Esophagus (tissue), 2 donors: ENCODE results near the gene EHD3. TPM values are rescaled to one million over a fixed set of nuclear protein-coding genes. Genes with fewer than 3 reads are reported as not detected.
A peak's percentile ranks its signal among the peaks of the same experiment; 100 is the strongest.

ENCODE experiments used
- H3K27ac ChIP-seq, 2 donors: one replicate each; pipeline ENCODE4 v1.5.1; 2013; ENCODE audit warnings: low read depth in 2 of 2, mild to moderate bottlenecking in 2 of 2, inconsistent platforms in 1 of 2, low read length in 1 of 2, moderate library complexity in 1 of 2
- H3K27me3 ChIP-seq, 2 donors: one replicate each; pipeline ENCODE4 v1.6.1; 2013; ENCODE audit warnings: low read length in 2 of 2, control low read depth in 1 of 2, mild to moderate bottlenecking in 1 of 2; ENCODE audit not compliant: insufficient read depth in 2 of 2, control insufficient read depth in 1 of 2
- H3K36me3 ChIP-seq, 2 donors: one replicate each; pipeline ENCODE4 v1.6.1; 2013; ENCODE audit warnings: low read length in 1 of 2; ENCODE audit not compliant: control insufficient read depth in 2 of 2, insufficient read depth in 2 of 2
- H3K4me1 ChIP-seq, 2 donors: one replicate each; pipeline ENCODE4 v1.6.1; 2013; ENCODE audit warnings: low read length in 1 of 2; ENCODE audit not compliant: control insufficient read depth in 2 of 2, insufficient read depth in 2 of 2
- H3K4me3 ChIP-seq, 2 donors: one replicate each; pipeline ENCODE4 v1.5.1; 2013; ENCODE audit warnings: low read length in 2 of 2, mild to moderate bottlenecking in 2 of 2, low read depth in 1 of 2, moderate library complexity in 1 of 2
- H3K9me3 ChIP-seq, 2 donors: one replicate each; pipeline ENCODE4 v1.6.1; 2013; ENCODE audit warnings: mild to moderate bottlenecking in 2 of 2, low read depth in 1 of 2, low read length in 1 of 2, moderate library complexity in 1 of 2; ENCODE audit not compliant: control insufficient read depth in 2 of 2, insufficient read depth in 1 of 2
- WGBS, 2 donors: extraction: QIAGEN DNeasy Blood & Tissue Kit; methylation state at CpG; one replicate each; pipeline ENCODE4 v1.1.7; 2013; 5-methylcytosine and 5-hydroxymethylcytosine counted together
- polyA plus RNA-seq, 2 donors: library from polyadenylated mRNA; stranded (reverse); fragments of 200-250 nt; gene quantifications; one replicate each; pipeline ENCODE4 v1.2.3, GENCODE V29; 2013
- donor health status: healthy with polysubstance abuse.
- donor health status: Bipolar disorder and iron deficiency.

The EHD3 gene
- polyA plus RNA-seq, 2 donors, result 24.1 to 27.4 TPM

DNA sequence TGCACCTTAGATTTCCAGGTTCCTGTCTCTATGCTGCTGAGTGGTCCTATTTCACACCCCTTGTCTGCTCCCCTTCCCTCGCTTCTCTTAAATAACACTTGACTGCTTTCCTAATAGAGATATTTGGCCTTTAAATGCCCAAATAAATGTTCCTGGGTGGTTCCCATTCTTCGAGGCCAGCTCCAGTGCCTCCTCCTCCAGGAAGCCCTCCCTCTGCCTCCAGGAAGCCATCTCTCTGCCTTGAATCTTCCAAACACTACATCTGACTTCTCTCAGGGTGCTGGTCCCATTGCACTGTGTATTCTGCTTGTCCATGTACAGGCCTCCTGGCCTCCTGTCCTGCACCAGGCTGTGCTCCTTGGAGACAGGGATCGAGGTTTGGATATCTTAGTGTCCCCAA lies 14.2 kb downstream of the EHD3 start:
- WGBS, 2 donors, result 89 to 92% methylated on average over 3 of the region's 3 CpGs

DNA sequence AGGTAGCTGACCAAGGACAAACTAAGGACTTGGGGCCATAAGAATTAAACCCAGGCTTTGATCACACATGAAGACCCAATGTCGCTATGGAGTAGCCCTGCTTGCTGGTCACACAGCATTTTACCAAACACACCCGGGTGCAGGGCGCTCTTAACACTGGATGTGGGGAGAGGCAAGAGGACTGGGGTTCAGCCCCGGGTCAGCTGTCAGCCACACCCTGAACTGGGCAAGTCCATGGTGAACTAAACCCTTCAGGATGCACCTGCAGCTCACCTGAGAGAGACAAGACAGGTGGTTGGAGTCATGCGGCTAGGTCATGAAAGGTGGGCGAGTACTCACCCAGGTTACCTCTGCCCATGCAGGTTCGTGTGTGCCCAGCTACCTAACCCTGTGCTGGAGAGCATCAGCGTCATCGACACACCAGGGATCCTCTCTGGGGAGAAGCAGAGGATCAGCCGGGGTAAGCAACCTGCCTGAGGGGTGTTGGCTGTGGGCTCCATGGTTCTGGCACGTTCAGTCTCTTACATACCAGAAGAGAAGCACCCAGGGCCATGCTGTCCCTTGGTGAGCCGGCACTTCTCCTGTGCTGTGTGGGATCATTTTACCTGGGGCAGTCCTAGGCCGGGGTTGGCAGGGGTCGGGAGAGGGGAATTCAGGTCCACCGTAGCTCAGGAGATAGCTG lies 15.2 kb downstream of the EHD3 start:
- H3K9me3 ChIP-seq, result no peaks in the 10 kb centered on the region
- peak overlapping the region; percentile 7 to 20 for H3K4me3 ChIP-seq
- WGBS, 2 donors, result 68 to 86% methylated on average over 15 of the region's 15 CpGs
- H3K36me3 ChIP-seq, result peaks cover 0 to 17% of the 10 kb centered on the region in 2 donors
- H3K4me1 ChIP-seq, result peaks cover 4 to 16% of the 10 kb centered on the region in 2 donors
- no peaks in the 10 kb centered on the region for H3K27me3 ChIP-seq
- peak overlapping the region in 1 of 2 donors; percentile 62 for H3K27ac ChIP-seq

More for the DNA sequence above, 14.2 kb downstream of the EHD3 start:
- Histone ChIP-seq H3K27me3 (no peaks in the 10 kb centered on the region), H3K27ac (no peak overlapping the region), H3K4me3 (no peak overlapping the region), H3K9me3 (no peaks in the 10 kb centered on the region), H3K36me3 (peaks cover 0 to 19% of the 10 kb centered on the region in 2 donors), H3K4me1 (peaks cover 0 to 10% of the 10 kb centered on the region in 2 donors)

DNA sequence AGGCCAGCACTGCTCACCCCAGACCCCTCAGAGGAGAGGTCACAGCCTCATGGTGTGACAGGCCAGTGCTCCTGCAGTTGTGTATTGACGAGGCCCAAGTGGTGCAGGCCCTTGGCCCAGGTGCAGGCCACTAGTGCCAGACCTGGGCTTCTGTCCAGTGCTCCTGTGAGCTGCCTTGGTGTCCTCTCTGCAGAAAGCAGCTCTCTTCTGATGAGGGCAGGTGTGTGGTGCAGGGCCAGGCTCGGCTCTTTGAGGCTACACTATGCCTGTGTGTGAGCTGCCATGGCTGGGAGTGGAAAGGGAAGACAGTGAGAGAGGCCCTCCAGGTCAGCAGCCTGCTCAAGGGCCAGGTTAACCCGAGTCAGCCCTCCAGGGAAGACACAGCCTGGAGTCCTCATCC lies 17.1 kb downstream of the EHD3 start:
- Histone ChIP-seq H3K4me1 (peaks cover 4 to 22% of the 10 kb centered on the region in 2 donors), H3K27me3 (no peaks in the 10 kb centered on the region), H3K9me3 (no peaks in the 10 kb centered on the region), H3K27ac (peak overlapping the region in 1 of 2 donors; percentile 44), H3K4me3 (no peak overlapping the region), H3K36me3 (peaks cover 0 to 13% of the 10 kb centered on the region in 2 donors)
- WGBS, 2 donors, result 78 to 87% methylated on average over 3 of the region's 3 CpGs

DNA sequence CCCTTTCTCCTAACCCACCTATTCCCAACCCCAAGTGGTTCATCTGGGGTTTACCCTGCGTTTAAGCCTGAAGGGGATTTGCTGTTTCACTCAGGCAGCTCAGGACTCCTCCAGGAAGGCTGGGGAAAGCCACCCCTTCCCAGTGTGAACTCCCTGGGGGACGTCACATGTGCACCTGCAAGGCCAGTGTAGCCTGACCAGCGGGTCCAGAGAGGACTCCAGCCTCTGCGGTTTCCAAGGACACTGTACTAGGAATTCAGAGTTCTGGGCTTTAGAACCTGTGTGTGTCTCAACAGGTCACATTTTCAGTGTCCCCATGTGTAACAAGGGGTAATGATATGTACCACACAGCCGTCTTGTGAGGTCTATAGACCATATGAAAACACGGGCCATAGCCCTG lies 17.9 kb downstream of the EHD3 start:
- H3K27me3 ChIP-seq, result no peaks in the 10 kb centered on the region
- H3K4me3 ChIP-seq, result no peak overlapping the region
- peaks cover 6 to 28% of the 10 kb centered on the region in 2 donors for H3K4me1 ChIP-seq
- peak overlapping the region in 1 of 2 donors; percentile 43 for H3K27ac ChIP-seq
- H3K36me3 ChIP-seq, result peaks cover 0 to 13% of the 10 kb centered on the region in 2 donors
- WGBS, 2 donors, result 84 to 89% methylated on average over 6 of the region's 6 CpGs
- H3K9me3 ChIP-seq, result no peaks in the 10 kb centered on the region

- WGBS, 2 donors, result 49 to 63% methylated on average over 13 of the region's 13 CpGs
- Histone ChIP-seq H3K27me3 (no peaks in the 10 kb centered on the region), H3K4me1 (peaks cover 6 to 38% of the 10 kb centered on the region in 2 donors), H3K4me3 (peak overlapping the region; percentile 12 to 26), H3K27ac (peak overlapping the region; percentile 73 to 85), H3K36me3 (peaks cover 0 to 17% of the 10 kb centered on the region in 2 donors), H3K9me3 (no peaks in the 10 kb centered on the region)
These were observed 19.6 kb downstream of the EHD3 start for GRCh38 chr2:31253356-31254131.

- Histone ChIP-seq H3K4me3 (peak overlapping the region; percentile 12 to 26), H3K27ac (peak overlapping the region; percentile 73 to 91), H3K9me3 (no peaks in the 10 kb centered on the region), H3K4me1 (peaks cover 6 to 33% of the 10 kb centered on the region in 2 donors), H3K36me3 (peaks cover 0 to 13% of the 10 kb centered on the region in 2 donors), H3K27me3 (no peaks in the 10 kb centered on the region)
- 59 to 72% methylated on average over 19 of the region's 19 CpGs for WGBS, 2 donors
These were observed 20.6 kb downstream of the EHD3 start for GRCh38 chr2:31254237-31255203.

DNA sequence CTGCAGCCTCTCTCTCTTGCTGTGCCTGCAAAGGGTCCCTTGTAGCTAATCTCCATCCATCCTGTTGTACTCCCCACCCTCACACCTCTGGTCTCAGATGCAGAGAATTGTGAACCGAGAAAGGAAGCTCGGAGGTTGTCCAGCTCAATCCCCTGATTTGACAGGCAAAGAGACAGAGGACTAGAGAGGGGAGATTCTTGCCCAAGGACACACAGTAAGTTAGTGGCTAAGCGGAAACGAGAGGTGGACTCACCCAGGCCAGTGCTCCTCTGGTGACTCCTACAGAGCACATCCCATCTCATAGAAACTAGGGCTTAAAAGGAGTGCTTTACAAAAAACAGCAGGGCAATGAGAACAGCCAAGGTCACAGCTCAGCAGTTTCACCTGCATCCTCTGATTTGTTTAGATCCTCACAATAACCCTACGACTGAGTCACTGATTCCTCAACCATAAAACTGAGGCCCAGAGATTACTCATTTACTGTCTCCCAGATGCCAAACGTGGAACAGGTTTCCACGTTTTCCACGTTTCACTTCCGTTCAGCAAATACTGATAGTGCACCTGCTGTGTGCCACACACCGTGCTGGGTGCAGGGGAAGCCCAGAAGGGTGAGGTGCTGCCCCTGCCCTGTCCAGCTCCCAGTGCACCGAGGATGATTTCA lies 22.1 kb downstream of the EHD3 start:
- Histone ChIP-seq H3K4me1 (peaks cover 6 to 32% of the 10 kb centered on the region in 2 donors), H3K9me3 (no peaks in the 10 kb centered on the region), H3K27ac (peak overlapping the region; percentile 70 to 91), H3K4me3 (no peak overlapping the region), H3K36me3 (peaks cover 0 to 13% of the 10 kb centered on the region in 2 donors), H3K27me3 (no peaks in the 10 kb centered on the region)
- 61 to 66% methylated on average over 11 of the region's 11 CpGs for WGBS, 2 donors

DNA sequence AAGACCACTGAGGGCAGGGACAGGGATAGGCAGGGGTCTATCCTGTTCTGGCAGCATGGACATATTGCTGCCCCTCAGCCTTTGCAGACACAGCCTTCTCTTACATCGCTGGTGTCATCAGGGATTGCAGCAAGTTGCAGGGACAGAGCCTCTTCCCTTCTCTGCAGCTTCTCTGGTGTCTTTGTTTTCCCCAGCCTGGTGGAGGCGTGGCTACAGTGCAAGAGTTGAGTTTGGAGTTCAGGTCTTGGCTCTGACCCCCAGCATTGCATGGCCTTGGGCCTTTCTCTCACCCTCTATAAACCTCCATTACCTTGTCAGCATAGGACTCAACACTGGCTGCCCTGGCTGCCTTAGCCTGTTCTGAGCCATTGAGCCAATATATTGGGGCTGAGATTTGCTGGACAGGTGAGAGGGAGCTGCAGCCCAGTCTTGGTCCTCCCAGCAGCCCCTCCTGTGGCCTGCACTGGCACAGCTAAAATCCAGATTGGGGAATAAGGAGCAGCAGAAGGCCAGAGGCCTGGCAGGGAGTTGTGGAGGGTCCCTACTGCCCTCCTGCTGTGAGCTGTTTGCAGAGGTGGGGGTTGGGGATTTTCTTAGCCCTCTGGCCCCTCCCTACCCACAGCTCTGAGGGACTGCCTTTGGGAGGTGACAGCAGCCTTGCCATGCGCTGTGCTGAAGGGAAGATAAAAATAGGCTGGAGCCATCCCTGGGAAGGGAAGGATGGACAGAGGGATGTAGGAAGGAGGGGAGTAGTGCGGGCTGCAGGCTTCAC lies 22.8 kb downstream of the EHD3 start:
- H3K27ac ChIP-seq, result peak overlapping the region; percentile 42 to 58
- H3K36me3 ChIP-seq, result peaks cover 0 to 19% of the 10 kb centered on the region in 2 donors
- H3K4me3 ChIP-seq, result no peak overlapping the region
- H3K4me1 ChIP-seq, result peaks cover 6 to 32% of the 10 kb centered on the region in 2 donors
- H3K9me3 ChIP-seq, result no peaks in the 10 kb centered on the region
- WGBS, 2 donors, result 73 to 80% methylated on average over 4 of the region's 4 CpGs
- no peaks in the 10 kb centered on the region for H3K27me3 ChIP-seq
